Measurements from ENCODE around the gene HMGCS1. TPM values are rescaled to one million over a fixed set of nuclear protein-coding genes. Genes with fewer than 3 reads are reported as not detected.
A peak's percentile ranks its signal among the peaks of the same experiment; 100 is the strongest.

The HMGCS1 gene
- total and polyA plus RNA-seq, 2 of the 4 experiments (the other 2 are of a cell fraction): 27.5 to 30.6 TPM

DNA sequence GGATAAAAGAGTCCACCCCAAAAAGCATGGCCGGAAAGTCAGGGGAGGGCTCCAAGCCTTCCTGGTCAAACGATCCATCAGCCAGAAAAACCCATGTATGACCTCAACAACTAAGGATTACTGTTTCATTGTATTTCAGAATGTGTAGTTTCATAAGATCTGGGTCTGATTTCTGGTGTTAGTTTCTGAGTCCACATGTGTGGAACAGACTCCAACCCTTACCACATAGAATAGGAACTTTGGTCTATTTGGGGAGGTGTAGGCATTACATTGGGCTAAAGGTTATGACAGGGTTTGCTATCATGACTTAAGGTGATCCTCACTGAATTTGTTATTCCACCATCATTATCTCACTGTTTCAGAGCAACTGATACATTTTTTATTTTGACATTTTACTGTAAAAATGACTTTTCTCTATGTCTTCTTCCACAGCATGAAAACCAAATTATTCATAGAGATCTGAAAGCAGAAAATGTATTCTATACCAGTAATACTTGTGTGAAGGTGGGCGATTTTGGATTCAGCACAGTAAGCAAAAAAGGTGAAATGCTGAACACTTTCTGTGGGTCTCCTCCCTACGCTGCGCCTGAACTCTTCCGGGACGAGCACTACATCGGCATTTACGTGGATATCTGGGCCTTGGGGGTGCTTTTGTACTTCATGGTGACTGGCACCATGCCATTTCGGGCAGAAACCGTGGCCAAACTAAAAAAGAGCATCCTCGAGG, 33.5 kb downstream of the HMGCS1 start:
- Histone ChIP-seq H2AK5ac (ENCODE audit: low read depth, low read length) (no peak overlapping the region), H2BK5ac (ENCODE audit: low read depth, low read length, poor library complexity, severe bottlenecking) (no peak overlapping the region), H4K5ac (ENCODE audit: low read depth, low read length) (no peak overlapping the region), H3K27ac (ENCODE audit: insufficient read depth, low read length) (no peak overlapping the region), H3K23ac (ENCODE audit: low read depth, low read length) (no peak overlapping the region), H2BK20ac (ENCODE audit: low read depth, low read length) (no peak overlapping the region), H3K4me1 (ENCODE audit: control insufficient read depth, insufficient read depth, low read length) (no peaks in the 10 kb centered on the region), H3K14ac (replicated peaks; ENCODE audit: low read depth, low read length) (no peak overlapping the region), H2AFZ (replicated peaks; ENCODE audit: low read length, poor library complexity) (no peak overlapping the region), H2BK120ac (ENCODE audit: low read depth, low read length) (no peak overlapping the region), H4K8ac (ENCODE audit: low read depth in 2 of 2, low read length in 2 of 2) (no peak overlapping the region), H3K27me3 (ENCODE audit: control insufficient read depth, insufficient read depth, low read length) (peaks cover under 1% of the 10 kb centered on the region), H4K20me1 (ENCODE audit: insufficient read depth, low read length) (no peaks in the 10 kb centered on the region), H3K79me1 (ENCODE audit: low read depth in 1 of 2, low read length in 2 of 2) (no peaks in the 10 kb centered on the region), H3K4ac (ENCODE audit: low read depth, low read length) (no peak overlapping the region), H4K91ac (ENCODE audit: insufficient read depth, low read depth, low read length) (no peak overlapping the region), H2AK9ac (replicated peaks; ENCODE audit: low read depth, low read length, poor library complexity) (no peak overlapping the region), H3K36me3 (ENCODE audit: control insufficient read depth, insufficient read depth, low read length) (no peaks in the 10 kb centered on the region), H2BK15ac (ENCODE audit: low read depth, low read length) (no peak overlapping the region), H3K9me1 (ENCODE audit: insufficient read depth, low read length) (no peaks in the 10 kb centered on the region), H3K56ac (ENCODE audit: extremely low read depth, insufficient read depth, low read length) (no peak overlapping the region), H3K18ac (ENCODE audit: low read depth, low read length) (no peak overlapping the region), H3K9me3 (ENCODE audit: control insufficient read depth, insufficient read depth, low read length) (no peaks in the 10 kb centered on the region), H3K9ac (ENCODE audit: low read depth, low read length) (no peak overlapping the region), H3K4me3 (ENCODE audit: insufficient read depth, low read depth, low read length) (no peak overlapping the region), H3K4me2 (ENCODE audit: low read depth, low read length) (no peak overlapping the region)
- TF ChIP-seq RFX5 (IDR thresholded peaks at IDR 0.05; ENCODE audit: low read depth, low read length) (no peak), POLR2A (IDR thresholded peaks at IDR 0.05; ENCODE audit: low read depth, low read length) (no peak), MXI1 (IDR thresholded peaks at IDR 0.05; ENCODE audit: borderline replicate concordance, low read depth, low read length) (no peak), MAFK (IDR thresholded peaks at IDR 0.05; ENCODE audit: low read depth, low read length) (peak; percentile 37; the same call in 1 of the 2 replicates)
- BruUV-seq (replicated peaks): no TSS peak
- CTCF ChIA-PET: no interaction called here
- dilution Hi-C loops (cut with HindIII; ENCODE audit: low sequenced_read_pairs, unreplicated experiment) (no loop called here), intact Hi-C loops (cut with micrococcal nuclease) (no loop called here), in situ Hi-C loops (cut with MboI; ENCODE audit: low sequenced_read_pairs) (no loop called here)
- ATAC-seq (ENCODE audit: low read depth) (no peak), DNase-seq (no peak)
- 77% methylated on average over 7 of the region's 12 CpGs; no CpG with 5 or more reads in 1 of the 2 experiments for WGBS, 2 experiments (ENCODE audit: extremely low coverage in 2 of 2, insufficient read length in 1 of 2)
- POLR2A ChIA-PET (ENCODE audit: unreplicated experiment): no interaction called here
